ENCODE results near the gene SUPT7L.

Gene SUPT7L, protein sequence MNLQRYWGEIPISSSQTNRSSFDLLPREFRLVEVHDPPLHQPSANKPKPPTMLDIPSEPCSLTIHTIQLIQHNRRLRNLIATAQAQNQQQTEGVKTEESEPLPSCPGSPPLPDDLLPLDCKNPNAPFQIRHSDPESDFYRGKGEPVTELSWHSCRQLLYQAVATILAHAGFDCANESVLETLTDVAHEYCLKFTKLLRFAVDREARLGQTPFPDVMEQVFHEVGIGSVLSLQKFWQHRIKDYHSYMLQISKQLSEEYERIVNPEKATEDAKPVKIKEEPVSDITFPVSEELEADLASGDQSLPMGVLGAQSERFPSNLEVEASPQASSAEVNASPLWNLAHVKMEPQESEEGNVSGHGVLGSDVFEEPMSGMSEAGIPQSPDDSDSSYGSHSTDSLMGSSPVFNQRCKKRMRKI

DNA sequence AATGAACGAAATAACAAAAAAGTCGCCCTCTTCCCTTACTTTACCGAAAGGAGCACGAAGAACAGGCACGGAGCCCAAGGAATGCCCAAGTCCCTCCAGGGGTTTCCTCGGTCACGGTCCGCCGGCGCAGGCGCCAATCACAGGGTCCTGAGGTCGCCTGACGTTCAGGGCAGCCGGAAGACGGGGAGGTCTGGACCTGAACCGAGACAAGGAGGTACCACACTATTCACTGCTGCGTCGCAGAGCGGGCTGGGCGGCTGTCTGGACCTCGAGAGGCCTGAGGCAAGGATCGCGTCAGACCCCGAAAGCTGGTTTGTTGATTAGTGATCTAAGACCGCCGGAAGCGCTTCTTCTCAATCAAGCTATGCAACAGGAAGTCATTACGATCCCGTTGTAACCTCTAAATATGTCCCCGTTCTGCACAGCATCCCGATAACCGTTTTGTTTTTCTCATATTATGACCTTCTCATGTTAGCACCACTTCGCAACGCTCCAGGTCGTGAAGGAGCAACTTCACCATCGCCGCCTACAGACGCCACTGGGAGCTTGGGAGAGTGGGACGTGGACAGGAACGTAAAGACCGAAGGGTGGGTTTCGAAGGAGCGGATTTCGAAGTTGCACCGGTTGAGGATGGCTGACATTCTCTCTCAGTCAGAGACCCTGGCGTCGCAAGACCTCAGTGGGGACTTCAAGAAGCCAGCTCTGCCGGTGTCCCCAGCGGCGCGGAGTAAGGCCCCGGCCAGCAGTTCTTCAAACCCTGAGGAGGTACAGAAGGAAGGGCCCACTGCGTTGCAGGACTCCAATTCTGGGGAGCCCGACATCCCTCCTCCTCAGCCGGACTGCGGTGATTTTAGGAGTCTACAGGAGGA, at the start of gene SUPT7L, which contains the start of gene SLC4A1AP:
SUPT7L (minus strand) TSS at position 330 of the 869 bp plus-strand sequence. CDS start 1,422 bp downstream, outside the sequence.
SLC4A1AP (plus strand) TSS at position 605 of the 869 bp plus-strand sequence; CDS start at position 631, 26 bp downstream.
- DNase-seq, result peak; percentile 67

DNA sequence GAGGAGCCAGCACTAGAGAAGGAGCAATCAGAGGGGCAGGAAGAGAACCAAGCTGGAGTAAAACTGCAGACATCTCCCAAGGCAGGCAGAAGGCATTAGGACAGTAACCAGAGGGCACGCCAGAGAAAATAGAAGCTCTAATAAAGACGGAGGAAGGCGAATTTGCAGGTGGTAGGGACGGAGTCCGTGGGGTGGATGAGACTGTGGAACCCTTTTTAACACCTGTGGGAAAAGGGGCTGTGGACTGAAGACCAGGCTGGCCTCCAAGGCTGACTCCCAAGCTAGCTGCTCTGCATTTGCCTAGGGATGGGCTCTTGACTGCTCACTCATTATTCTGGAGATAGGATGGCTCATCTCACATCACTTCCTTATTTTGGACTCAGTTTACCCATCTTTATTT, 49.8 kb upstream of the SUPT7L start:
- no peak for DNase-seq

DNA sequence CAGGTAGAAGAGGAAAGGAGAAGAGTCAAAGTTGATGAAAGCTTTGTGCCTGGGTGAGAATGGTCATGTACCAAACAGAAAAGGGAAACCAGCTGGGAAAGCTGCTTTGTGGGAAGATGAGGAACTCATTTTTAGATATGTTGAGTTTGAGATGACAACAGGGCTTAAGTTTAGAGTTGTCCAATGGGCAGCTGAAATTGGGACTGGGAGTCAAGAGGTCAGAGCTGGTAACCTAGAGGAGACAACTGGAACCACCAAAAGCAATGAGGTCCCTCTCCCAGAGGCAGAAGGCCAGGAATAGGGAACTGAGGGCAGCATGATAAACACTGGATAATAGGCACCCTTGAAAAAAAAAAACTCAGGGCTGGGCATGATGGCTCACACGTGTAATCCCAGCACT, 49.1 kb upstream of the SUPT7L start:
- no peak for DNase-seq

DNA sequence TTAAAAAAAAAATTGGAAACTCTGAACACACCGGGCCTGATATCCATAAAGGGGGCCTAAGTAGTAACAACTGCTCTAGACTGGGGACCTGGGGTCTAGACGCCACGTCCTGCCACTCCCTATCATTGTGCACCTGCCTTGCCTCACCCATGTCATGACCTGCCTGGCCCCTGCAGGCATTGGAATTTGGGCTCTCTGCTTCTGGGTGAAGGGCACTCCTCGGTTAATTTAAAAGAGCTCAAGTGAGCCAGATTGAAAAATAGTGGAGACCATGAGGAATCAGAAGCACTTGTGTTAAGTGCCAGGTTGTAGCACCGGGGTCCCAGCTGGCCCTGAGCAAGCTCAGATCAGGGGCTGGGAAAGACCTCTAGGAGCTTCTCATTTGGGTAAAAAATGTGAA, 48.4 kb upstream of the SUPT7L start:
- no peak for DNase-seq

DNA sequence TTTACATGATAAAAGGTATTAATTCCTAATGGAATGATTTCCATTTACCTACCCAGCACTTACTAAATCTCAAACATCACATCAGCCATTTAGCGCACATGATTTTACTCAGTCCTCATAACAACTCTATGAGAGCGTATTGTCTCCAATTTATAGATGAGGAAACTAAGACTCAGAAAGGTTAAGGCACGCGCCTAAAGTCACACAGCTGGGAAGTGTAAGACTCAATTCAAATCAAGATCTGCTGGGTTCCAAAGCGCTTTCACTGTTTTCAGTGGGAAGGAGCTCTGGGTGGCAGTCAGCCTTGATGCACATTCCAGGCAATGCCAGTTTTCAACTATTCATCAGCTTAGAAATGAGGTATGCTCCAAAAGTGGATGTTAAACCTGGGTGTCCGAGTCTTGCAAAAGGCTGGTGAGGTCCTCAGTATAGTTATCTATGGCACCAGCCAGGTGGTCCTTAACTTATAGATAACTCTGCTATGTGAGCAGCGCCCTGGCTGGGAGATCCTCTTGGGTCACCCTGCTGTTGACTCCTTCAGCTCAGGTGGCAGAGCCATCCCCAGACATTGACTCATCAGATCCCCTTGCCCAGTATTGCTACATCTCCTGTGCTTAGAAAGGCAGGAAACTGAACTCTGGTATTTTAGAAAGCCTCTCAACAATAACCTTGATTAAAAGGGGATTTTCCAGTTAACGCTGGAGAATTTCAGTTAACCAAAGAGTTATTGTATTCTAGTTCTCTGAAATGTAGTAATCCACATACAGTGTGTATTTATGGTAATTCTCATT, 47.4 kb upstream of the SUPT7L start:
- no peak for DNase-seq

DNA sequence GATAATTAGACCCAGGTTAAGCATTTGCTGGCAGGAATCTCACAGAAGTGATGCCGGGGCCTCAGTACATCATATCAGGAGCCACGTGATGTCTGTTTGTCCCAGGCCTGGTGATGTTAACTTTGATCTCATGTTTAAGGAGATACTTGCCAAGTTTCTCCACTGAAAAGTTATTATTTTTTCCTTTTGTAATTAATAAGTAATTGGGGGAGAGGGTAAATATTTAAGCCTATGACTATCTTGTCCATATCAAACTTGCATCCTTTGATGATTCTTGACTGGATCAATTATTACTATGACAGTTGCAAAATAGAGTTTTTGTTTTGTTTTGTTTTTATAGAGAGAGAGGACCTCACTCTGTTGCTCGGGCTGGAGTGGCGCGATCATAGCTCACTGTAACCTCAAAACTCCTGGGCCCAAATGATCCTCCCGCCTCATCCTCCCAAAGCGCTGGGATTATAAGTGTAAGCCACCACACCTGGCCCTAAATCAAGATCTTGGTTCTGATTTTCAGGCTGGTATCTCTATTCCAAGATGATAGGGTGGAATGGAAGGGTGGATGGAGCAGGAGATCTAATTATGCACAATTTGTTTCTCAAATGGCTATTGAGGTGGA, 46.7 kb upstream of the SUPT7L start:
- no peak for DNase-seq

DNA sequence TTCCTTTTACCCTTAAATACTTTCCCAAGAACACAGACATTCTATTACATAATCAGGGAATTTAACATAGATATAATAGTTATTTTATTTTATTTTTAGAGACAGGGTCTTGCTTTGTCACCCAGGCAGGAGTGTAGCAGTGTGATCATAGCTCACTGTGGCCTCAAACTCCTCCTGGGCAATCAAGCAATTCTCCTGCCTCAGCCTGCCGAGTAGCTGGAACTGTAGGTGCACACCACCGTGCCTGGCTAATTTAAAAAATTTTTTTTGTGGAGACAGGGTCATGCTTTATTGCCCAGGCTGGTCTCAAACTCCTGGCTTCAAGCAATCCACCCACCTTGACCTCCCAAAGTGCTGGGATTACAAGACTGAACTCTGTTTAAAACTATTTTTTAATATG, 45.9 kb upstream of the SUPT7L start:
- DNase-seq, result no peak

DNA sequence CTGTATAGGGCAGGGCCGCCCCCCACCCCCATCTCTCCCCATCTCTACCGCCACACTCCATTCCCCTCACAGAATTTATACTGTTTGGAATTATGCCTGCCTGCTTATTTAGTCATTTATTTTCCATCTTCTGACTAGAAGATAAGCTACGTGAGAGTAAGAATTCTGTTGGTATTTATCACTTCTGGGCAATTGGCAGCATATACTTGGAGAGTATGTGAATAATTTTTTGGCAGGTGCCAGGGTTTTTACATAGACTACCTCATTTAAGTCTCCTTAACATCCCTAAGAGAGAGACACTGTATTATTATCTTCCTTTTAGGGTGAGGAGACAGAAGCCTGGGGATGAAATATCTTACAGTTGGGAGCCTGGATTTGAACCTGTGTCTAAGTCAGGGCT, 45.3 kb upstream of the SUPT7L start:
- no peak for DNase-seq

DNA sequence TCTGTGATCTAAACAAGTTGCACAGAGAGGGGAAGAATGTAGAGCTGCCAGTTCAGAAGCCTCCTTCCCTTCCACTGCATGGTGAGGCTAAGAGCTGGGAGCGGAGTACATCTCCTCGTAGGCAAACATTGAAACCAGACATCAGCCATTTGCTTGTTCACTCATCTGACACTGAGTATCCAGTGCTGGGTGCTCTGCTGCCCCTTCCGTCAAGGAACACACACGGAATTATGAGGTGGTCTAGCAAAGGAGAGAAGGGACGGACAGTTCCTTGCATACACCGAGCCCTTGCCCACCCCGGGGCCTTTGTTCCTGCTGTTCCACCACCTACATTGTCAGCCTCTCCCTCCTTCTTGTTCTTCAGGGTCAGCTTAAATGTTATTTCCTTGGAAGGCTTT, 44.8 kb upstream of the SUPT7L start:
- DNase-seq, result no peak

DNA sequence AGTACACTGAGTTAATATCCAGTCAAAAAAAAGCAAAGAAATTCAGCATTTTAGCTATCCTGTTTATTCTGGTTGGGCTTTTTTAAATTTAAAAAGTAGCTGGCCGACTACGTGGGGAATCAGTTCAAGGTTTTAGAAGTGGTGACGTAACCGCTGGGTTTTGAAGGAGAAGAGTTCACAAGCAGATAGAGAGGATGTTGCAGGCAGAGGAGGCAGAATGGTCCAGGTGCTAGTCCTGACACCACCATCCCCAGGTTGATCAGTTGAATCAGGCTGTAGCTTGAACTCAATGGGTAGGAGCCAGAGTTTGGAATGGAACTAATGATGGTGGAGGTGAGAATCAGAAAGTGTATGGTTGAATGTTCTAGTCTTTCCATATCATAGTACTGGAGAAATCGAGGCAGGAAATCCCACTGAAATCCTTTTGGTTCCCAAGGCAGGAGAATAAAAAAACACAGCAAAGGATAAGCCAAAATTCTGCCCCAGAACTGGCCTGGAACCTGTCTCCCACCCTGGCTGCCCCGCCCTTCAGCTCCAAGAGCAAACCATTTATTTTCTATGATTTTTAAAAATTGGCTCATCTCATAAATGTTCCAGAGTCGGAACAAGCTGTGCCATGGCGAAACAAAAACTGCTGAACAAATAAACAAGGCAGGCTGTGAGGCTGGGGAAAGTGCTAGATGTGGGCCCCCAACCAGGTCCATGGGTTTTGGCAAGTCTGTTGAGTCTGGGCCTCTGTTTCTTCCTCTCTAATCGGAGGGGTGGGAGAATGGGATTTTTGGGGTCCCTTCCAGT, 44.2 kb upstream of the SUPT7L start:
- DNase-seq, result no peak

DNA sequence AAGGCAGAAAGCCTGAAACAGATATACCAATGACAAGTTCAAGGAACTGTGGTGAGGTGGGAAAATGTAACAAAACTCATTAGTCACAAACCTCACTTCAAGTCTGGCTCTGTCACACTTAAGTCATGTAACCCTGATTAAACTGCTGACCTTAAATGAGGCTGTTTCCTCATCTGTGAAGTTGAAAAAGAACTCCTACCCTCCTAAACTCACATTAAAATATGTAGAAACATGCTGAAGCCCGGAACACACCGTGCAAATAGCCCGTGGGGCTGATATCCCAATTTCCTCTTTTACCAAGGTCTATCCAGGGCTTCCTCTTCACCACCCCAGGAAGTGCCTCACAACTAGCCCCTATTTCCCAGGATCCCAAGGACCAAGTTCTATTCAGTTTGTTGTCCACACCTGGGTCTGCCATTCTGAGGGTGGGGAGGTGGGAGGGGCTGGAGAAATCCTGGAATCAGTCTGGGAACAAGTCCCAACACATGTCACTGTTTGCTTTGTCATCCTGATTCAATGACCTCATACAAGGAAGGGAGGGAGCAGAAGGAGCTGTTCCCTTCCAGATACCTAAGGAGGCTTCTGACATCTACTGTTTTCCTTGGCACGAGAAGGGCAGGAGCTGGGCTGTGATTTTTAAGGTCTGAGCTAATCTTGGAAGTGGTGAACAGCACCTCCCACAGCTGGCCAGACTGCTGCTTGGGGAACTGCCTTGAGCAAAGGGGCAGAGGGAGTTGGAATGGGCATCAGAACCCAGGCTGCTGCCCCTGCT, 42.6 kb upstream of the SUPT7L start:
- DNase-seq, result no peak

DNA sequence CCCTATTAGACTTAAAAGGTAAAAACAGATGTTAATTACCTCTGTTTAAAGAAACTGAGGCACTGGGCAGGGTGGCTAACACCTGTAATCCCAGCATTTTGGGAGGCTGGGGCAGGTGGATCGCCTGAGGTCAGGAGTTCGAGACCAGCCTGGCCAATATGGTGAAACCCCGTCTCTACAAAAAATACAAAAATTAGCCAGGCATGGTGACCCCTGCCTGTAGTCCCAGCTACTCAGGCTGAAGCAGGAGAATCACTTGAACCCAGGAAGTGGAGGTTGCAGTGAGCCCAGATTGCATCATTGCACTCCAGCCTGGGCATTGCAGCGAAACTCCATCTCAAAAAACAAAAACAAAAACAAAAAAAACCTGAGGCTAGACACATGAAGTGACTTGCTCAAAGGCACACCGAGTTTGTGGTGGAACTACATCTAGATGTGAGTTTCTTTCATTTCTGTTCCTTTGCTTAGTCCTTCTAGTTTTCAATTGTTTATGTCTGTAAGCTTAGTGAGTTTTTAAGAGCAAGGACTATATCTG, 41.0 kb upstream of the SUPT7L start:
- no peak for DNase-seq

DNA sequence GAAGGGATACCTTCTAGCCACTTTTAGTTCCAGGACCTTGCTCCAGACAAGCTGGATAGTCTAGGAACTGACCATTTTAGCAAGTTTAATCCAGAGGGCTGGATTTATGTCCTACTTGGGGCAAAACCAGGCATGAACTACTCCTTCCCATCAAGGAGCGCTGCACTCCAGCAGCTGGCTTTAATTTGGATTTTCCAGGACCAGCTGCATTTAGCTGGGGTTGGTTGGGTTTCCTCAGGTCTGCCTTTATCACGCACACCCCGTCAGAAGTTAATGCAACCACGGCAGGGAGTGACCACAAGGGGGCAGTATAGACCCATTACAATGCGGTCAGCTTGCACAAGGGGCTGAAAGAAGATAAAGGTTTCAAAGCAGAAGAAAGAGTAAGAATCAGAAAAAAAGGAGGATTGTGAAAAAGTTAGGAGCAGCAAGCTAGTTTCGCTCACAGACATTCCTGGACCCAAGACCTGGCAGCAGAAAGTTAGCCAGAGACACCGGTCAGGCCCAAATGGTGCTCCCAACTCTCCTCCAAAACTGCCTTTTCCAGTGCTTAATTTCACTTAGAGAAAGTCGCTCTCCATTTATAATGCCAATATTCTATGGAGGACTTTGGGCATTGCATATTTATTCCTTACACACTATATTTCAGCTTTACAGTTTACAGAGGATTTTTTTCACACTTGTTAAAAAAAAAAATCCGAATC, 40.4 kb upstream of the SUPT7L start:
- peak; percentile 76 for DNase-seq

DNA sequence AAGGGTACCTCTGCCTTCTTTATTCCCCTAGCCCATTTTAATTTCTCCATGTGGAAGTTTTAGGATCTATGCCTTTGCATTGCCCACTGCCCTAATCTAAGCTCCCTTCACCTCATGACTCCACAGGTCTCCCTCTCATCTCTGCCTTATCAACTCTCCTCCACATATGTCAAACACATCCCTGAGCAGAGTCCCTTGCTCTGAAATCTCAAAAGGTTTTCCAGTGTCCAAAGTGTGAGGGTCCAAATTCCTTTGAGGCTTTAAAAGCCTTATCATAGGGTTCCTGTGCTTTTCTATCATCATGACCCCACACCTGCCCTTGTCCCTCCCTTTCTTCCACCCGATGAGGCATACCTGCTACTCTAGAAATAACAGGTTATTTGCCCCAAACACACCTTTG, 38.9 kb upstream of the SUPT7L start:
- DNase-seq, result no peak

DNA sequence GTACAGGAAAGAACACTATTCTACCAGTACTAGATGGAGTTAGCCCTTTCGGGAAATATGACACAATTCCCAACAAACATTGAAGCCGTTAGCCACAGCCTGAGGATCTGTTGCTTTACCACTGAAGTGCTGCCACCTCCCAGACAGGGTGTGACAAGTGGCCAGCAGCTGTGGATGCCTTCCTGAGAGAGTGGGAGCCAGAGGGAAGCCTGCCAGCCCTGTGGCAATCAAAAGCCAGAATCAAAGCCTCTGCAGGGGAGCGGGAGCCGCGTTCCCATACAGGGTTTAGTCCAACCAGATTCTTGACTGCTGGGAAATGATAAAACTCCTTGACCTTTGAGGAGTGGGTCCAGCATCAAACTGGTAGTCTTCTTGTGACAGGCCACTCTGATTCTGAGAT, 38.3 kb upstream of the SUPT7L start:
- DNase-seq, result no peak

DNA sequence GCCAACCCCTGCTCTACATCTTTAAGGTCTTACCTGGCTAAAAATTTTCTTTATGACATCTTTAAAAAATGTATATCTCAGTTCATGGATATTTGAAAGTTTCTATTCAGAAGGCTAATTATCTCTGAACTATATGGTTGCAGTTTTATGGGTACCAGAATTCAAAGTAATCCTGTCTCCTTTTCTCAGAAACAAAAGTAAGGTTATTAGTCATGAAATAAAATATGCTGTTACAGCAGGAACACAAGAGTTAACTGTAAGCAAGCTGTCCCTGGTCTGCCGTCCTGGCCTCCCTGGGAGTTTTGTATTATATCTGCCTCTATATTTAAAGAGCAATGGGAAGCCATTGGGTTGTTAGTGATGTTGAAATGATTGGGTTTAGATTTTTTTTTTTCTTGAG, 34.2 kb upstream of the SUPT7L start:
- DNase-seq, result no peak

DNA sequence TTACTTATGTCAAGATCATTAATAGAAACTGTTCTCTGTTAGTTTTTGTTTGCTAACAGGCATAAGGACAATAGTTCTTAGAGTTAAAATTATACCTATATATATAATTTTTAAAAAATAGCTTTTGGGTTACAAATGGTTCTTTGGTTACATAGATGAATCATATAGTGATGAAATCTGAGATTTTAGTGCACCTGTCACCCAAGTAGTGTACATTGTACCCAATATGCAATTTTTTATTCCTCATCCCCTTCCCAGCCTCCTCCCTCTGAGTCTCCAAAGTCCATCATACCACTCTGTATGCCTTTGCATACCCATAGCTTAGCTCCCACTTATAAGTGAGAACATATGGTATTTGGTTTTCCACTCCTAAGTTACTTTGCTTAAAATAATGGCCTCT, 26.6 kb upstream of the SUPT7L start:
- DNase-seq, result no peak

DNA sequence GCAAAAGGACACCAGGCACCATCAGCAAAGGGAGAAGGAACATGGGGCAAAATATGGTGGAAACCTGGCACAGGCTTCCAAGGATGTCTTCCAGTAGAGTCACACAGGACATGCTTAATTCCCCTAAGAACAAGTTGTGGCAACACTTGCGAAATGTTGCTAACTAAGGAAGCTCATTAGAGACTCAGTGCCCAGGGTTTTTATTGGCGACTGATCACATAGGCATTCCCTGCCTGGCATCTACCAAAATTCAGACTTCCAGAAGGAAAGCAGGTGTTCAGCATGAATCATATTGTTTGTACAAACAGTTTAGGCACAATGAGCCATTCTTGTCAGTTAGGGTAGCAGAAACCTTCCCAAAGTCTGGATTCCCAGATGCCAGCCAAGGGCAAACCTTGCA, 26.0 kb upstream of the SUPT7L start:
- no peak for DNase-seq

DNA sequence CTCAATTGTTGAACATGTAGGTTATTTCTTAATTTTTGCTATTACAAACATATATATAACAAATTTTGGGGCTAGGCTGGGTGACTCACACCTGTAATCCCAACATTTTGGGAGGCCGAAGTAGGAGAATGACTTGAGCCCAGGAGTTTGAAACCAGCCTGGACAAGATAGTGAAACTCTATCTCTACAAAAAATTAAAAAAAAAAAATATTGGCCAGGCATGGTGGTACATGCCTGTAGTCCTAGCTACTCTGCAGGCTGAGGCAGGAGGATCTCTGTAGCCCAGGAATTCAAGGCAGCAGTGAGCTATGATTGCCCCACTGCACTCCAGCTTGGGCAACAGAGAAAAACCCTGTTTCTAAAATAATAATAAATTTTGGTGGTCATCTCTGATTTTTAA, 23.8 kb upstream of the SUPT7L start:
- no peak for DNase-seq

DNA sequence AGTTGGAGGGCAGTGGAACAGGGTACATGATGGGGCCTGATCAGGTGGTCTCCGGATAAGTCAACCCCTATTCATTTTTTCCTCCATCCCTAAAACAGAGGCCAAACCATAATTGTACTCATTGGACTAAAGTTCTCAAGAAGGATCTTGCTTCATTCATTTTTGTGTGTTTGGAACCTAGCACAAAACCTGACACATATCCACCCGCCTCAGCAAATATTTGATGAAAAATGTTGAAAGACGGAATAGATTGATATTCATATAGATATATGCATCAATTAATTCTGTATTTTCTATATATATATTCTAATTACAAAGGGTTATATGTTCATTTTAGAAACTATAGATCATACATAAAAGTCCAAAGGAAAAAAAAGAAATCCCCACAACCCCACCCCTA, 22.2 kb upstream of the SUPT7L start:
- DNase-seq, result no peak
